Measurements from ENCODE around the gene EFNB2.

Gene EFNB2

DNA sequence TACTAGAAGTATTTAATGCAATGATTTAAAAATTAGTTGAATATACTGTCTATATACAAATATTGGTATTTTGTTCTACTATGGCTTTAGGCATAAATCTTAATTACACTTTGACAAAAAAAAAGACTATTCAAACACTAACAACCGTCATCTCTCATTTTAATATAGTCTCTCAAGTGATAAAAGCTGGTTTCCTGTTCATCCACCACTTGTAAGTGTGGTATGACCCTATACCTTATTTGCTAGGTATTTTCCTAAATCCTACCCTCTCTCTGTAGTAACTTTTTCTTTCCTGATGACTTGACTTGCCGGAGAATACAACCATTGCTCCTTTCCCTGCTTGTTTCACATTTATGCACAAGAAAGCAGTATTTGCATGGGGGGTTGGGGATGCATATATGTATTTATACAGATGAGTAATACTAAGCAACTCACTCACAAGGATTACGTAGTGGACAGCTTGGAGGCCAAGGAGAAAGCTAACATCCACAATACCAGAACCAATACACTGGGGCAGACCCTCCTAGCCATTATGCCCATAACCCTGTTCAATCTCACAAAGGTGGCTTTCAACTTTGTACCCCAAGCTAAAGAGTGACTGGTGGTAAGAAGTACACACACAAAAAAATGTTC, 12.7 kb upstream of the EFNB2 start:
- no peak for DNase-seq

DNA sequence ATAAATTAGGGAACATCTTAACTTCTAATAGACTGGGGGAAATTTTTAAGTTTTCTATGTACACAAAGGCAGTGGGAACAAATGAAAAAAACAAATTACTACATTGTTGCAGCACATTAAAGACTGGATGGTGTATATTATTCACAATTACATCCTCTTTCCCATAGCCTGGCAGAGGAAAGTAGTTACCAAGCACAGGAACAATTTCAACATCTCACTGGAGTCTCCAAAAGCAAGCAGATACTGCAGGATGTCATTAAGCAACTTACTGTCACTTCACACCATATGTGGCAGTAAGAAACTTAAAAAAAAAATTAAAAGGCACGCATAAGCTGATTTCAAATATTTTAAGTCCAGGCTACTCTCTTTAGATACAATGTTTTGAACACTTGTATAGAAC, 6.4 kb upstream of the EFNB2 start:
- no peak for DNase-seq

DNA sequence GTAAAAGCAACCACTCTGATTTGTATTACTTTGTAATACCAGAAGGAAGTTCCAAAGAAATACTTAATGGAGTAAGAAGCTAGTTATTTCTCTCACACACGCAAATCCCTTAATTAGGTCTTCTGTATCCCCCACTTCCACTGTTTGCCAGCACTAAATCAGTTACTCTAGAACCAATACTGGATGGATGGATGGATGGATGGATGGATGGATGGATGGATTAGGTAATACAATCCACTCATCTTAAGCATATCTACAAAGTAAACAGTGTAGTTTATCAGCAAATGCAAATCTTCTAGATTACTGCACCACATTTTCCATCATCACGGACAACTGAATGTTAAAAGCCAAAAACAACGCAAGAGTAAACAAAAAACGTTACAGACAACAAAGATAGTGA, 5.2 kb upstream of the EFNB2 start:
- DNase-seq = no peak

DNA sequence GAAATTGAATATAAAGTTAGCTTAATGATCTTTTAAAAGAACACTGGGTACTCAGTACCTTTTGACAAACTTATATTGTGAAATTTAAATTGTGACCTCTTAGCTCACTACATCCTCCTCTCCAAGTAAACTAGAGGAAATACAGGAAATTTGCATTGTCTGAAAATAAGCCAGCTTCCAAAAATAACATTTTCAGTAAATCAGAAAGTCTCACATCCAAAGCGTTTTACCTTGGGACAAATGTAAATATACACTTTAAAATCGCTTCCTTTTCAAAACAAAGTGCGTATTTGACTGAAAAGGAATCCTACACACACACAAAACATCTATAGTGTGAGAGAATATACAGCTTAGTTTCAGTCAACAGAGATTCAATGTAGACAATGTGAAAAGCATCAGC, 2.1 kb upstream of the EFNB2 start:
- DNase-seq = no peak

DNA sequence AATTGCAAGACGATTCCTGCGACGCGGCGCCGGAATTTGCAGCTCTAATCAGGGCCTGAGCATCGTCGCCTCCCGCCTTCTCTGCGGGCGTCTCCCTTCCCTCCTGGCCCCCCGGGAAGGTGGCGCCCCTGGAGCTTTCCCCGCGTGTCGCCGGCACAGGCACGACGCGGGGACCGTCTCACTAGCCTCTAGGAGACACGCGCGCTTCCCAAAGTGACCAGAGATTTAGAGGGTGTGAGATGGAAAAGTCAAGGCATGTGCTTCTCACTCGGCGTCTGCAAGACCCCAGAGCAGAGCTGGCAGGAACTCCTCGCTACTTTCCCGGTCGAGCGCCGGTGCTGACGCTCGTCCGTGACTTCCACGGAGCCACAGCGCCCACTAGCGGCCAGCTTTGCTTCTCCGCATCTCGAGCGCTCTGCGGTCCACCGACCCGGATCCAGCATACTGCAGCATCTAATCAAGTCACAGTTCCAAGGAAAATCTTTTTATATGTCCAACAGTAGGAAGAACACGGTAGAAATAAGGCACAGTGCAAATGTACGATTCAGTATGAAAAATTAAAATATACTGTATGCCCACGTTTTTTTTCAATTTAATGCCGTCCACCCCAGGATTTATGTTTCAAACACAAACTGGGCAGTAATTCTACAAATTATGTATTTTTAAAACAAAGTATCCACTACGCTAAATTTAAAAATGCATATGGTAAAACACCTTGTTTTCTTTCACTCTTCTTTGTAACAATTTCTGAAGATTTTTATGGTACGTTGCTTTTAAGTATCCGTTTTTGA, 977 bp upstream of the EFNB2 start:
- peak; percentile 84 to 87 for DNase-seq

DNA sequence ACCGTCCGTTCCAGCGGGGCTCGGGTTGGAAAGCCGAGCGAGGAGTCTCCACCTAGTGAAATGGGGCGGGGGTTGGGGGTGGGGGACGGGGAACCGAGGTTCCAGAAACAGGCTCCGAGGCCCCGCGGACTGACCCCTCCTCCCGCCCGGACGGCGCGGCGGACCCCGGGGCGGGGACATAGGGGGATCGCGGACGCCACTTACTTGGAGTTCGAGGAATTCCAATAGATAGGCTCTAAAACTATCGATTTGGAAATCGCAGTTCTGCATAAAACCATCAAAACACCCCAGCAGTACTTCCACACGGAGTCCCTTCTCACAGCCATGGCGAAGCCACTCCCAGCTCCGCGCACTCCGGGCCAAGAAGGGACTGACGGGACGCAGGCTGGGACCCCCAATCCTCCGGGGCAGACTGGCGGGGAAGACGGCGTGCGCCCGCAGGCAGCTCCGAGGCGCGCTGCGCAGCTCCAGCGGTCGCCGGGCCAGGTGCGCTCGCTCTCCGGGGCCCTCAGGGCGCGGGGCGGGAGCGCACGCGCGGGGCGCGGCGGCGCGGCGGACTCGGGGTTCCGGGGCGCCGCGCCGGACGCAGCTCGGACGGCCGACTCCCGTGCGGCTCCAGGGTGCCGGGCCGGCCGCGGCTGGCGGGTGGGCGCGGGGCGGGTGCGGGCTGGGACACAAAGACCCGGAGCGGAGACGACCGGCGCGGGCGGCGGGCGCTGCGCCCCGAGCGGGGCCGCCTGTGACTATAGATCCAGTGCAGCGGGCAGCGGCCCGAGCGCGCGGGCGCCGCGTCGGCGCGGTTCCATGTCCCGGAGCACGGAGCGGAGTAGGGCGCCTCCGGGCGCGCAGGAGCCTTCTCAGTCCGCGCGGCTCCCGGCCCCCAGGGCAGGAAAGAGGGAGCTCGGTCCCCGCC, 567 bp downstream of the EFNB2 start:
- DNase-seq = peak in 1 of 2 experiments; percentile 51

DNA sequence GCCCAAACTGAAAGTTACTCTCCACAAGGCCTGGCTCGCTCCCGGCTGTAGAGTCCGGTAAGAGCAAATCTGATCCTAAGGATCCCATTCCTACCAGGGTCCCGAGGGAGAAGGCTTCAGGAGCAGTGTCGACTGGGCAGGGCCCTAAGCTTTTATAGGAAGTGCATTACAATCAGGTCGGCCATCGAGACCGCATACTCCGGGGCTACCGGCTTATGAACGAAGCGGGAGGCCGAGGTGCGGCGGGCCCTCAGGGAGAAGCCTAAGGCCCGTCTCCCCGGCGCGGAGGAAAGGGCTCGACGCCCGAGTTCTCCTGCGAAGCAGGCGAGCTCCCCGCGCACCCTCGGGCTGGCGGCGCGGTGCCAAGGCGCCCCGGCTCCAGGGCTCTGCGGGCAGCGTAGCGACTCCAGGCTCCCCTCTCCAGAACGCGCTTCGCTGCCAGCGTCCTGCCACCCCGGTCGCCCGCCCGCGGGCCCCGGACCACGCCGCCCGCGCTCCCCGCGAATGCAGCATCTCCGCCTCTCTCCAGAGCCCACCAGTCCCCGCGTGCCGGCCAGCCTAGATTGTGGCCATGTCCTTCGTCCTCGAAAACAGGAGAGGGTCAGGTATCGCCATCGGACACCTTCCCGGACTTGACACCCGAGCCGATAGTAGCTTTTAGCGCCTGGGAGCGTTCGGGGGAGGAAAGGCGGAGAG, 1.4 kb downstream of the EFNB2 start:
- DNase-seq = peak in 1 of 2 experiments; percentile 76

DNA sequence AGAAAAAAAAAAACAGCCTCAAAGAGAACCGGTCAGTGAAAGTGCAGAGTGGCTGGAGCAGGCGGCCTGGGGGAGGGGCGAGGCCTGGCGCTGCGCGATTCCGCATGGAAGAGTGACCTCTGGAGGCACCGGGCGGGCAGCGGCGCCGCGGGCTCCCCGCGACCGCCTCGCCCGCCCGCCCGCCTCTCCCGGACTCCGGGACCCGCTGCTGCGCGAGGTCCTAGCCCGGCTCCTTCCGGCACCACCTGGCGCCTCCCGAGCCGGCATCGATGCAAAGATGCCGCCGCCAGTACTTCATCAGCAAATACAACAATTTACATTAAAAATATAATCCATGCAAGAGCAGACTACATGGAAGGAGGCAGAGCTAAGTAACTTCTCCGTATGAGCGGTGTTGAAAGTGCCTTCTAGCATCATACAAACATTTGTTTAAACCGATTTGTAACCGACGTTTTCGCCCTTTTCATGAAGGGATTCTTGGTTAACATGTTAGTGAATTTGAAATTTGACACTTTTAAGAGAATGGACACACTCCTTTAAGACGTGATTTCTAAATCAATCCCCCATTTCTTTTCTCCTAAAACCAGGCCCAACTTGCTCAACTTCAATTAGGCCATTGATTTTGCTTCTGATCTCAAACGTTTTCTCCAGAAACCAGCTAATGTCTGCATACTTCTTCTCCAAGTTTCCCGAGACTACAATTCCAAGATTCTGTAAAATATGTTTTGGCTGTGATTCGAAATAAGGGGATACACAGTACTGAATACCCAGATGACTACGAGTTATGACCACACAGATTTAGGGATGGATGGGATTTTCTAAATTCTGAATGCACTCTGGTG, 2.1 kb downstream of the EFNB2 start:
- peak; percentile 62 to 74 for DNase-seq

DNA sequence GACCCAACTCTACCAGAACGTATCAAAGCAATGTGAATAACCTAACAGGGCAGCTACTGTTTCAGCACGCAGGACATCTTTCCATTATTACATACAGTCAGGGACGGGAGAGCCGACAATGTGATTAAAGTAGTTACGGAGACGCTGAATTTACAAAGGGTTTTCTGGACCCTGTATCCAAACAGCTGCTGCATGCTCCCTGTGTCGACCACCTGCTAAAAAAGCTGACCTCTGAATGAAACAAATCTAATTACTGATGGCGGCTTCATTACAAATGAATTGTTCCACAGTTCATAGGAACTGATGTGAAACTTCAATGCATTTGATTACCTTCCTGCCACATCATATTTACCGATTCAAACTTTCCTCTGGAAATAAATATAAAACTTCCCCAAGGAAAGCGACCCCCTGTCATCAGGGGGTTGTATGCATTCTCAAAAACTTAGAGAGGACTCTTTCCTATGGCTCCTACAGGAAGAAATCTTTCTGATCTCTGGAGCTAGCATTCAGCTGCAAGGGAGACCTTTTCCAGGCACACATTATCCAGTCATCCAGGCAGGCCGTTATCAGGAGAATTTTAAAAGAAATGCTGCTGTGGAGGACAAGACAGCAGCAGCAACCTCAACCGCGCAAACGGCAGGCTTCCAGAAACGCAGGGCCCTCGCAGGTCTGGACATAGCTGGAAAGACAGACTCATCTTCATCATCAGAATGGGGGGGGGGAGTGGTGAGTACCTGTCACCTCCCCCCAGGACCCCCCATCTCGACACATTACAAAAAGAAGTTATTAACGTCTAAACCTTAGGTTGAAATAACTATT, 3.1 kb downstream of the EFNB2 start:
- DNase-seq = no peak

DNA sequence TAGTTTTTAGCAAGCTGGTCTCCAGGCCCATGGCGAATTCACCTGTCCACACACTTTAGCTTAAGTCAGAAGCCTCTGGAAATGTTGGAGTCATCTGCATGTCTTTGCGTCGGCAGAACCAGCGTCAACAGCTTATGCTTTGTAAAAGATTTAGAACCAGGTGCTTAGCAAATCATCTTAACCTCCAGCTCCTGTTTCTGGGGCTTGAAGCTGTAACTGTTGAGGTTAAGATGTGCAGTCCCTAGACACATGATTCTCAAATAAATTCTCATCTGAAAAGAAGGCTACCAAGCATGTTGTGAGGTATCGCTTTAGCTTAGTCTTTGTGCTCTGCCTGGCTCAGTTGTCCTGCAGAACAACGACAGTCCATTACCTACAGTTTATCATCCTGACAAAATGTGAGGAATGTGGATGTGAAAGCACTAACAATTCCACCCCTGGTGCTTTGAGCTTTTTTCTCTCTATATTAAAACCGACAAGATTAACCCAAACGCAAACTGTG, 4.4 kb downstream of the EFNB2 start:
- no peak for DNase-seq

DNA sequence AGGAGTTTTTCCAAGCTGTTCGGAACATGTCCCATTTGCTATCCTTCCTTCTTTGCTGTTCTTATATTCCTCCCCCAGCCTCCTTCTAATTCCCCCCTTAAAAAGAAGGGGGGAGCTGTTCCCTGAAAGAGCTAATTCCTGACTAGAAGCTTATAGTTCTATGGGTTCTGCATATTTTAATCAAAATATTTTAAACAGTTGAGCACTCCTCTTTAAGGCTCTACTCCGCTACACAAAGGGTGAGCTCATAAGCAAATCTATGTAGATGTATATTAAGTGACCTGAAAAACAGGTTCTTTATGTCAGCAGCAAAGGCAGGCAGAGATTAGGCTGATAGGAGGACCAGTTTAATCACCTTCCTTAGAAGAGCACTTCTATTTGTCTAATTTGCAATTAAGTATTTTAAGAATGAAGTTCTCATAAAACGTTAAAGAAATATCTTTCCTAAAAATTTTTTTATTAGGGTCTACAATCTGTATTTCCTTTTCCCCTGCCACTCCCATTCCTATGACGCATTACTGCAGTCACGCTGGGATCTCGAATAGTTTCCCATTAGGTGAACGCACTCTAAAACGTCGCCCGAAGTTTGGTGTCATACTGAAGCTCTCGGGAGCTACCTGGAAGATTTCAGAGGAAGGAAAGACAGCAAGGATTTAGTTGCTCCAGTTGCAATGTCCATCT, 5.2 kb downstream of the EFNB2 start:
- DNase-seq = no peak

DNA sequence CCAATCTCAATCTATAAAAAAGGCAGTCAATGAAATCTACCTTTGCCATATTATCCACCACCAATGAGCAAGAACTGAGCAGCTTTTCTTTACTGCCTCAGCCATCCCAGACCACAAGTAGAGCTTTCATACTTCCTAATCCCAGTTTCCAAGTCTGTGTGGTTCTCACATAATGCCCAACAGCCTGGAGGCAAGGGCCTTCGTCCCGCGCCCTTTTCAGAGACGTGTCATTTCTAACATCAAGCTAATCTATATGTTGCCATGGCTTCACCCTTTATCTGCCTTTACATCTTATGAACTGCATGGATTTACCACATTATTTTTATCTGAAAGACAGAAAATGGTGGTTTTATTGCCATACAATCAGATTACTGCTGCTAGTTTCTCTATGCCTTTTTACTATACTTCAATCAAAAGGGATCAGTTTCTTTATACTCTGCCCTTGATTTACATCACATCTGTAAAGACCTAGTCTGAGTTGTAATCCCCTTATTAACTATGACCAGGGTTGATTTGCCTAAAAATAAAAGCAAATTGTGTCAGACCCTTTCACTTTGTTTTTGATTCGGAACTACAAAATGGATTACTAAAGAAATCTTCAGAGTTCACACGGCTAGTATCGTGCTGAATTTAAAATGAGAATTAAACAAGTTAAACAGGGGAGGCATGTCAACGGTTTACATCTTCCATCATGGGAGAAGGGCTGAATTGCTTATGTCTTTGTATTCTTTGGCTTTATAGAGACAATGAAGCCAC, 5.9 kb downstream of the EFNB2 start:
- no peak for DNase-seq

DNA sequence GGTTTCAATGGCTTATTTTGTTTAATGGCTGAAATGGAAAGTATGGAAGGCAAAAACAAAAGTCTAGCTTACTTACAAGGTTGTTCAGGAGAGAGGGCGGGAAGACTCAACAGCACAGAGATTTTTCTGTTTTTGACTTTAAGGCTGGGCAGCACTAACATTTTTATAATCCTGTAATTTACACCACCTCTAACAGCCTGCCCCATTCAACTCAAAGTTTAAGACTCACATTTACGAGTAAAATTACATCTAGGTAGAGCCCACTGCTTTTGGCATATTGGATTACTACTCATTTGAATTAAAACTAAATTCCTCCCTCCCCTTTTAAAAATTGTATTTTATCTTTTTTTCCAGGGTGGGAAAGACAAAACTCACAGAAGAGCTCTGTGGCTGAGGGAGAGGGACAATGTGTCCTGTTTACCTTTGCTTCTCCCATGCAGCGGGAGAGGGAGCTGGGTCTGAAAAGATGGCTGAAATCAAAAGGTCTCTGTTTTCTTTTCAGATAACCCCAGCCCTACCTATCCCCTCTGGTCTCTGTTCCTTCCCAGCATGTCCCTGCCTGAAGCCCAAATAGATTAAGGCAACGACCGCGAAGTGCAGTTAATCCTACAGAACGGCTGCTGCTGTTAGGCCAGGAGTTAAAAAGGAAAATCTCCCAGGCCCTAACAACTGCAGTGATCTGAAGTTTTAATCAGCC, 6.6 kb downstream of the EFNB2 start:
- no peak for DNase-seq

DNA sequence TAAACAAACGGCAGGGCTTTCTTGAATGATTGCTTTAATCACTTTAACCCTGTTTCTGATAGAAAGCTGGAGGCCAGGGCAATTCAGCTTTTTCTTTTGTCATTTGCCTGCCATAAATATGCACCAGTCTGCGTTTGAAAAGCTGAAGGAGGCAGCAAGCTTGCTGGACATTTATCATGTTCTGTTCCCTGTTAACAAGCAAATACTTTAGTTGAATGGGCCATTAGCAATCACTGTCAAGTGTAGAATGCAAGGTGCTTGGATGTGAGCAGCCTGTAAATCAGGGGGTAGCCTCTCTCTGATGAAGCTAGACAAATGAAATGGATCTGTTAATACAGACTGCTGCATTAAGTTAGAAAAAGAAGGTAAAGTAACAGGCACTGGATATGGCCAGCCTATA, 7.6 kb downstream of the EFNB2 start:
- DNase-seq = peak; percentile 62 to 74

DNA sequence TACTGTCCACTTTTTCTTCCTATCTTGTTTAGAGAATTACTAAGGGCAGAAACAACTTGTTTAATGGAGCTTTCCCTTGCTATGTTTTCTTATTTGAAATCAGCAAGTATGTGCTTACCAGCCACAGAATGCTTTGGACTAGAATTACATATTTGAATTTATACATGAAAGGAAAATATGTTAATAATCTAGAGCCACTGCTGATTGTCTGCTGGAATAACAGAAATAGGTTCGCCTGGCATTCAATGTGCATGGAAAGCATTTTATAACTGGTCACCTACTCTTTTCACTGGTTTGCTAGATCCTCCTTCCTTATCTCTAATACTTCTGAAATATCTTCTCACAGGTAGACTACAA, 8.0 kb downstream of the EFNB2 start:
- peak in 1 of 2 experiments; percentile 74 for DNase-seq

DNA sequence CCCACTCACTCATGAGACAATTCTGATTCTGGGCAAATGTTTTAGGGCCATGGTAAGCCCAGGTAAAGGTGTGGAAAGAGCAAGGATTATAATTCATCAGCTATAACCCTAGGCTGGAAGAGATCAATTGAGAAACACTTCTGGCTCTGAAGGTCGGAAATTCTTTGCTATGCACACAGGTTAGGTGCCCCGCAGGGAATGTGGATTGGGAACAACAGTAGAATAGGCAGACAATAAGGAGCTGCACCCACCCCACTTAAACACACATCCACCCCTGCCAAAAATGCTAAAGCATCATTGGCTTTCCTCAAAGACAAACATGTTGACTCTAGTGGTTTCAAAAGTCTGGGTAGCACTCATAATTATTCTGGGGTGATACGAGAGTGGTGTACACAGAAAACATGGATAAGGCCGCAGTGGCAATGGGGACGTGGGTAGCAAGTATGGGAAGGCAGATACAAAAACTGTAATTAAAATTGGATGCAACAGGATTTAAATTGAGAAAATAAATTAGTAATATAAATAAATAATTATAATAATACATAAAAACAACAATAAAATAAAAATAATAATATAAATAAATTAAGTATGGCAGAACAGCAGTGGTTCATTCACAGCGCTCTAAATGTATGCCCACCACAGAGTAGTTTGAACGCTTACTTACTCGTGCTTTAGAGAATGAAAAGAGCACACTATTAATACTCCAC, 8.6 kb downstream of the EFNB2 start:
- DNase-seq = no peak

DNA sequence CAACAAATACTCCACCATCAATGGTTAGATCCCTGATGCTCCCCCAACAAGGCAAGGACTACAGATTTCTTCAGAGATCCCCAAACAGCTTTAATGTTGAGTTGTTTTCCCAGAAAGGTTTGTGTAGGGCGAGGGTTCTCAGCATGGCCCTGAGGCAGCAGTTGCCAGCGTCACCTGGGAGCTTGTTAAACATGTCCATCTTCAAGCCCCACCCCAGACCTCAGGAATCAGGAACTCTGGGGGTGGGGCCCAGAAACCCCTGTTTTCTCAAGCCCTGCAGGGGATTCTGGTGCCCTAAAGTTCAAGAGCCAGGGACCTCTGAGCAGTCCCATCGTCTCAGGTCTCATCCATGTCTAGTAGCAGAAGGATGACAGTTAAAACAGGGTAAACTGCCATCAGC, 9.6 kb downstream of the EFNB2 start:
- no peak for DNase-seq

DNA sequence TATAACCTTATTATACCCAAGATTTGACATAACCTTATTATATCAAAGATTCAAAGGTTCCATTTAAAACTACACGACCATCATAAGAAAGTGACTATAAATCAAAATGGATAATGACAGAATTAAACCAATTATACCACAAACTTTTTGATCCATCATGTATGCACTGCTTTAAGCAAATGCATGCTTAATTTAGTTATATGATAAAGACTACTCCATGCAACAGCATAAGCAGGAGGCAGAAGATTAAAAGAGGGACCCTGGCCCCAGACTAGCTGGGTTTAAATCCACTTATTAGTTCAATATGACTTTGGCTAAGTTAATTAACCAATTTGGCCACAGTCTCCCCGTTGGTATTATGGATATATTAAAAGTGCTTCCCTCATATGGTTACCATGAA, 11.4 kb downstream of the EFNB2 start:
- DNase-seq = no peak
